ENCODE results near the gene PIP5K1C.

The PIP5K1C gene

DNA sequence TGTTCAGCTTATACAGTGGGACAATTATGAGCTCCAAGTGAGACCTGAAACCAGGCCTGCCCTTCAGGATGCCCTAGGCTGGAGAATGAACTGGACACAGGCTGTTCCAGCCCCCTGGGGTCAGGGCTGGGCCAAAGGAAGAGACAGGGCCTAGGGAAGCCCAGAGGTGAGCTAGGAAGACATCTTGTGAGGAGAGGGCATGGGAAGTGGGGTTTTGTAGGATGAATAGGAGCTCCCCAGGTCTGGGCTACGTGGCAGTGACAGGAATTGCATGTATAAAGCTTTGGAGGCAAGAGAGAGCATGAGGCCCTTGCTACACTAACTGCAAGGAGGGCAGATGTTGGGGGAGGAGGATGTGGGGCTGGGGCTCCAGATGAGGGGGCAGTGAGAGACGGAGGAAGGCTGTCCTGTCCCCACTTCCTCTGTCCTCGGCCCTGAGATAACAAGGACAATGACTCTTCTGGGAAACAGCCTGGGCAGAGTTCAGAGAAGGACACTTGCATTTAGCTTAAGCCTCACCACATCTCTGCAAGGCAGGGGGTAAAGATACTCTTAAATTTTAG, 92.1 kb downstream of the PIP5K1C start:
- peak; percentile 39 for DNase-seq

DNA sequence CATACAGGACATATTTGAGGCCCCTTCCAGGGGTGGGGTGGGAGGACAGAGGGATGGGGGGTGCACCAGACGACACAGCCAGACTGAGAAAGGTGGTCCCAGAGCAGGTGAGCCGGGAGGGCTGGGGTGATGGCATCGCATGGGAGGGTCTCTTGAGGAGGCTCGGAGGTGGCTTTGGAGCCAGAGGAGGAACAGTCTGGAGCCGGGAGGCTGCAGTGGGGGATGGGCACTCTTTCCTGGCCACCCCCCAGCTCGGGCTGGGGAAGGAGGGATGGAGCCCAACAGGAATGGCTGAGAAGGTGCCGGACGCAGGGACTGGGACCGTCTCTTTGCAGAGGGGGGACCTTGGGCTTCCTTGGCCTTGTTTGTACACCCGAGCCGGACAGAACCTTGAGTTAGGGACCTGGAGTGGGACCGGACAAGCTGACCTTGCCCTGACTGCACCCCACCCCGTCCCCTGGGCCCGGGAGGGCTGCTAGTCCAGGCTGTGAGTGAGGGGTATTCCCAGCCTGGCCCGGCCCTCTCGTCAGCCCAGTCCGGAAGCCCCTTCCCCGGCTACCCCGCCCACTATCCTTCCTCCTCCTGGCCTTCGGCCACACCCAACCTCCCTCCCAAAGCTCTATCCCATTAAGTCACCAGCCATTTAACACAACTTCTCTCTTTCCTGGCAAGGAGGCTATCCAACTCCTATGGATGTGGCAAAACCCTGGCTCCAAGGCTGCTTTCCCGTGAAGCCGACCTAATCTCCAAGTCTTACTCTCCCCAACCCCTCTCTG, 92.8 kb downstream of the PIP5K1C start:
- no peak for DNase-seq

DNA sequence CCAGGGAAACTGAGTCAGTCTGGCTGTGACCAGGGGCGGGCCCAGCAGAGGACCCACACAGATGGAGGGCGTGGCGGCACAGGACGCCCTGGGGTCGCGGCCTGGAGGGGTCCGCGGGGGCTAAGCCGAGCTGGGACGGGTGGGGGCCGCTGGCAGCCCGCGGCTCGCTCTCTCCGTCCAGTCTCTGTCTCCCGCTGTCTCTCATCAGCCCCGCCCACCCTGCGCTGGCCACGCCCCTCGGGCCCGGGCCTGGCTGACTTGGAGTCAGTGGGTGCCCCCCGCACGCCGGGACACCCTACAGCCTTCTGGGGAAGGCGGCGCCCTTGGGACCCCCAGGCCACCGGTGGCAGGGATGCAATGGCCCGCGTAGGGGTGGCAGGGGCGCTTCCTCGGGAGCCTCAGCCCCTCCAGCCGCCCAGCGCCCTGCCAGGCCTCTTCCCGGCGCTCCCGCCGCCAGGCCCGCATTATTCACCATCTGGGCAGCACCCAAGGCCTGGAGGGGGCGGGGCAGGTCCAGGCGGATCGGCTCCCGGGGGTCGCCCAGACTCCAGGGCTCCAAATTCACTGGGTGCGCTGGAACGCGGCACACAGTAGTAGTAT, 93.5 kb downstream of the PIP5K1C start, which contains the start of gene TBXA2R:
Gene TBXA2R (minus strand): TSS at position 186 of the 600 bp plus-strand sequence. CDS start 6,241 bp downstream, outside the sequence.
- DNase-seq: no peak

DNA sequence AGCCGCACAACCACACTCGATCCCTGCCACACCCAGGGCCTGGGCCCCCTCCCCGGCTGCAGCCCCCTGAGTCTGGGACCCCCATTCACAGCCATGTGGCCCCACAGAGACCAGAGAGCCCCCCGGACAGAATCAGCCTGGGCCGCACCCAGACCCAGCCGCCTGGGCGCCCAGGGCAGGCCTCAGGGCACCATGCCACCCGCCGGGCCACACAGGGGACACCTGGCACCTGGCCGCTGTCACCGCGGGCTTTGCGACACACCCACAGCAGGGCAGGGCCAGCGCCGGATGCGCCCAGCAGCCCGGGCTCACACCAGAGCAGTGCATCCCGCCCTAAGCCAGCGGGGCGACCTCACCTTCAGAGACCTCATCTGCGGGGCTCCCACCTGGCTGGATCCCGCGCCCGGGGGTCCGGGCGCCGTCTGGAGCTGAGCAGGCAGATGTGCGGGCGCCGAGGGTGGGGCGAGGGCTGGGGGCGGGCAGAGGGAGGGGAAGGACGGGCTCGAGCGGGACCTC, 94.0 kb downstream of the PIP5K1C start:
- DNase-seq: no peak

DNA sequence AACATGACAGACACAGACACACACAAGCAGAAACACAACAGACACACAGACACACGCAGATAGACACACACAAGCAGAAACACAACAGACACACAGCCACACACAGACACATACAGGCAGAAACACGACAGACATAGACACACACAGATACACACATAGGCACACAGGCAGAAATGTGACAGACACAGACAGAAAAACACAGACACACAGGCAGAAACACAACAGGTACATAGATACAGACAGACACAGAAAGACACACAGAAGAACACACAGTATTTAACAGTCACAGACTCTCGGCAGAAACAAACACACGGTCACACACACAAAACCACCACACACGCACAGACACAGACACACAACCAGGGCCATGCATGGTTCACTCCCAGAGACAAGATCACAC, 94.5 kb downstream of the PIP5K1C start:
- no peak for DNase-seq

DNA sequence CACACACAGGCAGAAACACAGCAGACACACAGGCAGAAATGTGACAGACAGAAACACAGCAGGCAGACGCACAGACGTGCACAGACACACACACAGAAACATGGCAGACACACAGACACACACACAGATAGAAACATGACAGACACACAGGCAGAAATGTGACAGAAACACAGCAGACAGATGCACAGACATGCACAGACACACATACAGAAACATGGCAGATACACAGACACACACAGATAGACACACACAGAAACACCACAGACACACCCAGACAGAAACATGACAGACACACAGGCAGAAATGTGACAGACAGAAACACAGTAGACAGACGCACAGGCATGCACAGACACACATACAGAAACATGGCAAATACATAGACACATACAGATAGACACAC, 94.9 kb downstream of the PIP5K1C start:
- no peak for DNase-seq

DNA sequence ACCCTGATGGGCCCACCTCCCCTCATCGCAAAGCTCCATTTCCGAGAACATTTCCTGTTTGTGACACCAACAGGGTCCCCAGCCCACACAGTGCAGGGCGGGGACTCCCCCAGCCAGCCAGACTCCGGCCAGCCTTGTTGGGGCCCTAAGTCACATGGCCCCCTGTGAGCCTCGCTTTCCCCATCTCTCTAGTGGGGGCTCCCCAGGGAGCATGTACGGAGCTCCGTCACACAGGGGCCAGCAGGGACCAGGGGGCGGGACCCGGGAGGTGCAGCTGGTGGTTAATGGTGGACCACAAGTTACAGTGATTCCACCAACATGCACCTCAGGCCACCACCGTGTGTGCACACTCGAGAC, 95.3 kb downstream of the PIP5K1C start:
- no peak for DNase-seq

DNA sequence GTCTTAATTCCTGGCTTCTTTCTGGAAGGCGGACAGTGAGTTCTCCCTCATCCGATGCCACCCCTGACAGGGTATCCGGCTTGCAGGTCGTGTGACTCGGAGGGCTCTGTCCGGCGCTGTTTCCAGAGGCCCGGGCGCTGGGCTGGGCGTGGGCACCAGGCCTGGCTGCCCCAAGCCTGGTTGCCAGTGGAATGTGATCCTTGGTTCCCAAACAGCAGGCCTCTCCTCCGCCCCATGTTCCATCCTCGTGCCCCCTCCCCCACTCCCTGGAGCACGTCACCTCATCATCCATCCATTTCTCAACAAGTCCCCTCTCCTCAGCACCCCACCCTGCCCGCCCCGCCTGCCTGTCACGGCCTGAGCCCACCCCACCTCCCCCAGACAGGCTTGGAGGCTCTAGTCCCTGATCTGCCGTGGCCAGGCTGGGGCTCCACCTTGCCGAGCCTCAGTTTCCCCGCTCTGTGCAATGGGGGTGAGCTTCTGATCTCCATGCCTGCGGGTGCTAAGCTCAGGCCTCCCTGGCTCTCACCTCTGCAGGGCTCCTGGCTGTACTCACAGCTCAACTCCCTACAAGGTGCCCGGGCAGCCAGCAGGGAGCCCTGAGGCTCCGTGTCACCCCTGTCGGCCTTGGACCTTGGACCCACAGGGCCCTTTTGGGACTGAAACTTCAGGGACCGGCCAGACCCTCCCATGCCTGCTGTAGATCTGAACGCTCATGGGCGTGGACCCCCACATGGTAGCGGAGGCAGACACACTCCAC, 95.9 kb downstream of the PIP5K1C start:
- no peak for DNase-seq

DNA sequence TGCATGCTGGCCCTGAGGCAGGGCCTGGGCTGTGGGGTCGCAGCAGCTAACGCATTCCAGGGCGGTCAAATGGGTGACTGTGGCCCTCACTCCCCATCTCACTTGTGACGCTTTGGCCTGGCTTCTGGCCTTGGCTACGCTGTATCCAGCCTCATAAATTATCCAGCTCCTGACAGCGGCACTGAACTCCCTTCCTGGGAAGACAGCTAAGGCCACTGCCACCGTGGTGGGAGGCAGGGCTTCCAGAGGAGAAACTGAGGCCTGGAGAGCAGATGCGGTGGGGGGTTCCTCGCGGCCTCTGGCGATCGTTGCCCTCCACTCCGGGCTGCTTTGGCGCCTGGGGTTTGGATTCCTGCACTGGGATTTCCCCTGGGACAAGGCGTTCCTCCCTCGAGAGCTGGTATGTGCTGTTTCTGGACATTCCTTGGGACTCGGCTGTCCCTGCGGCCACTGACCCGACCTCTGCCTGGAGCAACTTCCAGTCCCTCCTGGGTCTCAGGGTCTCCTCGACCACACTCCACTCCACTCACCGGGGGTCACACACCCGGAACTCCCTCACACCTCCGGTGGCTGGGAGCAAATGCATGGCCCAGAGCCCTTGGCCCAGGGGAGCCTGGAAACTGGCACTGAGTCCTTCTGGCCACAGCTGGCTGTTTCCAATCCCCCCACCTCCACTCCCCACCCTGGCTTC, 97.0 kb downstream of the PIP5K1C start:
- no peak for DNase-seq

DNA sequence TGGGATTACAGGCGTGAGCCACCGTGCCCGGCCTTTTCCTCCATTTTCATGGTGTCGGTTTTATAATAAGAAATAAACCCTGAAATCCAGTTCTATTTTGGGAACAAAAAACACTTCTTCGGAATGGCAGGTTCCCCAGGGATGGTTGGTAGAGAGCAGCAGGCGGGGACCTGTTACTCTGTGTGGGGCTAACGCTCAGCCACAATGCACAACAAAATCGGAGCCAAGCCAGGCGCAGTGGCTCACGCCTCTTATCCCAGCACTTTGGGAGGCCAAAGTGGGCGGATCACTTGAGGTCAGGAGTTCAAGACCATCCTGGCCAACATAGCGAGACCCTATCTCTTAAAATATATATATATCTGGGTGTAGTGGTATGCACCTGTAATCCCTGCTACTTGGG, 99.2 kb downstream of the PIP5K1C start:
- no peak for DNase-seq

DNA sequence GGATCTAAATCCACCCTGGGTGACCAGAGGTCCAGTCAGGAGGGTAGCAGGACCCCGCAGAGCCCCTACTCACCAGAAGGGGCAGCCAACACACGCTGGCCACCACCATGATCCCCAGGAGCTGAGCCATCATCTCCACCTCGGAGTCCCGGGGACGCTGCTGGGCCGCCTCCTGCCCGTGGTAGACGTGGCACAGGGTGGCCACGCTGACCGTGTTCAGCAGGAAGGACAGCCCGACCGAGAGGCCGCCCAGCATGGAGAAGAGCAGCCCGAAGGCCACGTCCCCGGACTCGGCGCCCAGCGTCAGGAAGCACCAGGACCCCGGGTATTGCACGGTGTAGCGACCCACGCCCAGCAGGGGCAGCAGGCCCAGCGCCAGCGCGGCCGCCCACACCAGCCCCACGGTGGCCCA, 100.5 kb downstream of the PIP5K1C start:
- no peak for DNase-seq

DNA sequence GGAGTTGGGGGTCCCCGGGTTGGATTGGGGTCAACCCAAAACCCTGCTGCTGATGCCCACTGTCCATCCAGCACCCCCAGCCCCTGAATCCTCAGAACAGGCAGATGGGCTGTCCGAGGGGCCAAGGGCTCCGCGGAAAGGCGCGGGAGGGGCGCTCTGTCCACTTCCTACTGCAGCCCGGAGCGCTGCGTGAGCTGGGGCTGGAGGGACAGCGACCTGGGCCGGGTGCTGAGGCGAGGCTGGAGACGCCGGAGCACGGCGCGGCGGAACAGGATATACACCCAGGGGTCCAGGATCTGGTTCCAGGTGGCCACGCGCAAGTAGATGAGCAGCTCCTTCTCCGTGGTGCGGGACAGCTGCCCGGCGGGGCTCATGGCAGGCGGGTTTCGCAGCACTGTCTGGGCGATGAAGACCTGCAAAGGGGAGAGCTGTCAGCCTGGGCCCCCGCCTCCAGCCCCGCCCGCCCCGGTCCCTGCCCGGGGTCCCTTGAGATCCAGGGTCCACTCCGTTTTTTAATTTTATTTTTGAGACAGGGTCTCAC, 104.7 kb downstream of the PIP5K1C start:
- no peak for DNase-seq

DNA sequence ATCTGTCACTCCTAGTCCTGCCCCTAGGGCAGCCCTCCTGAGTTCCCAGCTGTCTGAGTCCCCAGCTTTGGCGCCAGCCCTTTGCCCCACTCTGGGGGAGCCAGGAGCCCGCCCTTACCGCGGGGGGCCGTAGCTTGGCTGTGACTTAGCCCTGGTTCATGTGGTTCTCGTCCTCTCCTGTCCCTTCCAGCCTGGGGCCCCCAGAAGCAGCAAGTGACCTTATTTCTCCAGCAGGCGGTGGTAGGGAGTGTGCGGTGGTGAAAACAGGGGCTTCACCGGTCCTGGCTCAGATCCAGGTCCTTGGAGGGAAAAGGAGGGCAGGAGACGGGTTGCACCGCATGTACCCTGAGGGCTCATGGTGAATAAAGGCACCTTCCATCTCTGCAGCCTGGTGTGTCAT, 107.1 kb downstream of the PIP5K1C start:
- no peak for DNase-seq

DNA sequence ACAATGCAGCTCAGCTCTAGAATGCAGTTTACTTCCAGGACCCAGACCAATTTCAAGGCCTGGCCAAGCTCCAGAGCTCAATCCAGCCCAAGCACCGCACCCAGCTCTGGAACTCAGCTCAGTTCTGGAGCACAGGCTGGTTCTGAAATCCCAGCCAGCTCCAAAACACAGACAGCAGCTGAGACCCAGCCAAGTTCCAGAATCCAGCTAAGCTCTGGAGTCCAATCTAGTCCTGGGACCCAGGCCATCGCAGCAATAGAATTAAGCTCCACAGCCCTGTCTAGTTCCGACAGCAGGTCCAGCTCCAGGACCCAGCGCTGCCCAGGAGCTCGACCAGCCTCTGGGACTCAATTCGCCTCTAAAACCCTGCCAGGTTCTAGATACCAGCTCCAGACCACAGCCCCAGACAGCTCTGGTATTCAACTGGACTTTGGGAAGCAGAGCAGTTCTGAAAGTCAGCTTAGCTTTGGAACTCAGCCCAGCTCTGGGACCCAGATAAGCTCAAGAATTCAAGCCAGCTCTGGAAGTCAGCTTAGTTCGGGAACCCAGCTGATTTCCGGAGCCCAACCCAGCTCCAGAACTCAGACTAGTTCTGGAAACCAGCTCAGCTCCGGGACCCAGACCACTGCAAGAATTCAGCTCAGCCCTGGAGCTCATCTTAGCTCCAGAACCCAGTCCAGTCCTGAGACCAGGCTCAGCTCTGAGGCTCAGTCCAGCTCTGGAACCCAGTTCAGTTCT, 108.2 kb downstream of the PIP5K1C start:
- no peak for DNase-seq

DNA sequence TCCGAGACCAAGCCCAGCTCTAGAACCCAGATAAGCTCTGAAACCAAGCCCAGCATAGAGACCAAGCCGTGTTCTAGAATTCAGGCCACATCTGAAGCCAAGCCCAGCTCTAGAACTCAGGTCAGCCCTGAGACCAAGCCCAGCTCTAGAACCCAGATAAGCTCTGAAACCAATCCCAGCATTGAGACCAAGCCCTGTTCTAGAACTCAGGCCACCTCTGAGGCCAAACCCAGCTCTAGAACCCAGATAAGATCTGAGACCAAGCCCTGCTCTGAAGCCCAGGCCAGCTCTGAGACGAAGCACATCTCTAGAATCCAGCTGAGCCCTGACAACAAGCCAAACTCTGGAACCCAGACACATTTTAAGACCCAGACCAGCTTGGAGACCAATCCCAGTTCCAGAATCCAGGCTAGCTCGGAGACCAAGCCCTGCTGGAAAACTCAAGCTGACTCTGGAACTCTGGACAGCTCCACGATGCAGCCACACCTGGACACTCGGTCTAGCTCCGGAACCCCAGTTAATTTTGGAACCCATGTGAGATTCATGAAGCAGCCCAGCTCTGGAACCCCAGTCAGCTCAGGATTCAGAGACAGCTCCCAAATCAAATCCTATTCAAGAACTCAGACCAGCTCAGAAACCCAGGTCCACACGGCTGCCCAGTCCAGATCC, 109.1 kb downstream of the PIP5K1C start:
- DNase-seq: no peak

DNA sequence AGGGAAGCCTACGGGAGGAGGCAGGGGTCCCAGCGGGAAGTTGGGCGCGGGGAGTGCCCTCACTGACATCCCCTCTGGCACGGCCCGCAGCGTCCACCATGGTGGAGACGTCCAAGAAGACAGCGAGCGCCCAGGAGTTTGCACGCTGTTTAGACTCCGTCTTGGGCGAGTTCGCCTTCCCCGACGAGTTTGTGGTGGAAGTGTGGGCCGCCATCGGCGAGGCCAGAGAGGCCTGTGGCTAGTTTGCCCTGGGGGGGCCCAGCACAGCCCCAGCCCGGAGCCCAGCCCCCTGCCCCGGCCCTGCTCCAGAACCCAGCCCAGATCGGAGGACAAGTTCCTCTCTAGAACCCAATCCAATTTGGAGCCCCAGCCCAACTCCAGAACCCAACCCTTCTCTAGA, 110.3 kb downstream of the PIP5K1C start:
- DNase-seq: no peak

DNA sequence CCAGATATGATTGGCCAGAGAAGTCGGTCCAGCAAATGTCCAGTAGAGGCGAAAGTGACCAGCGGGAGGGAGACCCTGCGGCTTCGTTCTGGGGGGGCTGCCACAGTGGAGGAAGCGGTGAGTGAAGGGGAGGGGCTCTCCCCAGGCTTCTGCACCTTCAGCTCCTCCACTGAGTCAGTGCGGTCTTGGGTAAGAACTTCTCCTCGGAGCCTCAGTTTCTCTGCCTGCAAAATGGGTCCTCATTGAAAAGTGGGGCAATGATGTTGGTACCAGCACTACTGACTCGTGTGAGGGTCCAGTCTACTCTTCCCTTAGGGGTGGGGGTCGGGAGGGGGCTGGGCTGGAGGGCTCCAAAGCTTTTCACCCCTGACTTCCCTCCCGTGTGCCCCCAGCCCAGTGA, 110.8 kb downstream of the PIP5K1C start:
- DNase-seq: no peak

DNA sequence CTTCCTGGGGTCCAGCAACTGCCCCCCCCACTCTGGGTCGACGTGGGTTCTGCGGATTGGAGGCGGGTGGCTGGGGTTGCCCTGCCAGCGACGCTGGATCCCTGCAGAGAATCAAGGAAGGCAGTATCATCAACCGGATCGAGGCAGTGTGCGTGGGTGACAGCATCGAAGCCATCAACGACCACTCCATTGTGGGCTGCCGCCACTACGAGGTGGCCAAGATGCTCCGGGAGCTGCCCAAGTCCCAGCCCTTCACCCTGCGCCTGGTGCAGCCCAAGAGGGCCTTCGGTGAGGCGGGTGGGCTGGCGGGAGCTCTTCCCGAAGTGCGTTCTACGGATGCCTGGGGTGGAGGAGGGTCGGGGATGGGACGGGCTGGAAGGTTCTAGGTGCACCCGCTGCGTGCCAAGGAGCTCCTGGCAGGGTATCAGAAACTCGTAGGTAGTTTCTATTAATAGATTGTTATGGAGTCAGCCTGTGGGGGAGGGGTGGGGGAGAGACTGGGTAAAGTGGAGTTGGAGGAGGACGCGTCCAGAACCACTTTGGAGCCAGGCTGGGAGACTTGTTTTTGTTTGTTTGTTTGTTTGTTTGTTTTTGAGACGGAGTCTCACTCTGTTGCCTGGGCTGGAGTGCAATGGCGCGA, 113.4 kb downstream of the PIP5K1C start:
- no peak for DNase-seq

DNA sequence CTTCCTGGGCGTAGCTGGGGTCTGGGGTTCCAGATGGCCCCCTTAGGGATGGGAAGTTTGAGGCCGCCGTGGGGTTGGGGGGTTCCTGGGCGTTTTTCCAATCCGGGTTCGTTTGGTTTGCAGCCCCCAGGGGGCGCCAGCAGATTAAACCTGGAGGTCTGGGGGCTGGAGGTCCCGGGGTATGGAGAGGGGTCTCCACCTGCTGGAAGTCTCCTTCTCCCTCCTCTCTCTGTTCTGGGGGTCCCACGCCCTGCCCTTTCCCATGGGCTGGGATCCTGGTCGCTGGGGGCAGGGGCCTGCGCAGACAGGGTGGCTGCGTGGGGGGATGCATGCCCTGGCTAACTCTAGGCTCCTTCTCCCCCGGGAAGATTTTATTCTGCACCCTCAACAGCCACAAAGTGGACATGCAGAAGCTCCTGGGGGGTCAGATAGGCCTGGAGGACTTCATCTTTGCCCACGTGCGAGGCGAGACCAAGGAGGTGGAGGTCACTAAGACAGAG, 114.1 kb downstream of the PIP5K1C start:
- no peak for DNase-seq

All from MV-4-11 (cell line).